Mesendoderm (in vitro differentiated cells): ENCODE data around the gene ERP44.

Experiments used
- DNase-seq: peaks from one replicate; pipeline ENCODE4 v3.0.0; 2013
- H2AK5ac ChIP-seq: 2 replicates; pipeline ENCODE4 v1.6.1; 2013; ENCODE audit warnings: low read length, inconsistent platforms
- H2BK120ac ChIP-seq: 2 replicates; pipeline ENCODE4 v1.6.1; 2013; ENCODE audit warnings: low read depth, mild to moderate bottlenecking, low read length, moderate library complexity, mixed read lengths
- H2BK15ac ChIP-seq: replicated peaks from 2 replicates; pipeline ENCODE4 v1.6.1; 2013; ENCODE audit warnings: low read depth, mild to moderate bottlenecking, moderate library complexity
- H2BK5ac ChIP-seq: 2 replicates; pipeline ENCODE4 v1.6.1; 2013; ENCODE audit warnings: low read length, inconsistent platforms
- H3K18ac ChIP-seq: 2 replicates; pipeline ENCODE4 v1.6.1; 2013; ENCODE audit warnings: mild to moderate bottlenecking, low read length, mixed read lengths
- H3K23ac ChIP-seq: one replicate; pipeline ENCODE4 v1.6.1; 2013; ENCODE audit warnings: low read length
- H3K27ac ChIP-seq: 2 replicates; pipeline ENCODE4 v1.5.1; 2013; ENCODE audit warnings: low read depth, mild to moderate bottlenecking, inconsistent platforms, low read length, moderate library complexity
- H3K27me3 ChIP-seq: 2 replicates; pipeline ENCODE4 v1.6.1; 2013; ENCODE audit warnings: low read length, control low read depth, mild to moderate bottlenecking, inconsistent platforms; ENCODE audit not compliant: insufficient read depth, poor library complexity
- H3K36me3 ChIP-seq: 2 replicates; pipeline ENCODE4 v1.6.1; 2013; ENCODE audit warnings: low read length, inconsistent platforms; ENCODE audit not compliant: control insufficient read depth, insufficient read depth
- H3K4ac ChIP-seq: one replicate; pipeline ENCODE4 v1.6.1; 2013; ENCODE audit warnings: low read depth, mild to moderate bottlenecking, low read length, moderate library complexity
- H3K4me1 ChIP-seq: 2 replicates; pipeline ENCODE4 v1.6.1; 2013; ENCODE audit warnings: low read depth, low read length, inconsistent platforms; ENCODE audit not compliant: control insufficient read depth
- H3K4me2 ChIP-seq: 2 replicates; pipeline ENCODE4 v1.6.1; 2013; ENCODE audit warnings: low read length
- H3K4me3 ChIP-seq: 2 replicates; pipeline ENCODE4 v1.5.1; 2013; ENCODE audit warnings: mild to moderate bottlenecking, low read length
- H3K56ac ChIP-seq: one replicate; pipeline ENCODE4 v1.6.1; 2013; ENCODE audit warnings: low read length
- H3K79me1 ChIP-seq: 2 replicates; pipeline ENCODE4 v1.6.1; 2013; ENCODE audit warnings: low read length, inconsistent platforms
- H3K79me2 ChIP-seq: 2 replicates; pipeline ENCODE4 v1.6.1; 2013; ENCODE audit warnings: mild to moderate bottlenecking, low read length; ENCODE audit not compliant: control insufficient read depth, insufficient read depth
- H3K9ac ChIP-seq: 2 replicates; pipeline ENCODE4 v1.6.1; 2013; ENCODE audit warnings: low read length, inconsistent platforms
- H4K5ac ChIP-seq: one replicate; pipeline ENCODE4 v1.6.1; 2013; ENCODE audit warnings: low read length
- H4K8ac ChIP-seq: one replicate; pipeline ENCODE4 v1.6.1; 2013; ENCODE audit warnings: low read depth, mild to moderate bottlenecking, control low read depth, low read length, moderate library complexity
- WGBS: extraction: QIAGEN DNeasy Blood & Tissue Kit; methylation state at CpG from one replicate; pipeline ENCODE4 v1.1.7; 2013; ENCODE audit warnings: low lambda C conversion rate, missing lambda C conversion rate; ENCODE audit not compliant: insufficient coverage; ENCODE audit errors: extremely low coverage; 5-methylcytosine and 5-hydroxymethylcytosine counted together

Gene ERP44

GRCh38 chr9:100108559-100108958, 9.8 kb upstream of the ERP44 start:
- no peak overlapping the region for H3K4ac ChIP-seq
- H3K4me3 ChIP-seq = no peak overlapping the region
- no peak overlapping the region for H2AK5ac ChIP-seq
- no peak overlapping the region for H2BK120ac ChIP-seq
- WGBS = no CpG with 5 or more reads among the region's 2 CpGs
- H3K79me2 ChIP-seq = no peaks in the 10 kb centered on the region
- H3K4me1 ChIP-seq = no peaks in the 10 kb centered on the region
- no peak overlapping the region for H3K27ac ChIP-seq
- no peaks in the 10 kb centered on the region for H3K36me3 ChIP-seq
- H2BK5ac ChIP-seq = no peak overlapping the region
- H3K56ac ChIP-seq = no peak overlapping the region
- DNase-seq = peak; percentile 44
- no peak overlapping the region for H3K9ac ChIP-seq
- H4K8ac ChIP-seq = no peak overlapping the region
- no peak overlapping the region for H3K4me2 ChIP-seq
- H3K79me1 ChIP-seq = no peaks in the 10 kb centered on the region
- H3K27me3 ChIP-seq = no peaks in the 10 kb centered on the region
- no peak overlapping the region for H3K18ac ChIP-seq
- no peak overlapping the region for H2BK15ac ChIP-seq
- H3K23ac ChIP-seq = no peak overlapping the region
- no peak overlapping the region for H4K5ac ChIP-seq

GRCh38 chr9:100106616-100107015, 7.8 kb upstream of the ERP44 start:
- H3K79me1 ChIP-seq = no peaks in the 10 kb centered on the region
- H3K18ac ChIP-seq = no peak overlapping the region
- H3K79me2 ChIP-seq = no peaks in the 10 kb centered on the region
- H3K4me1 ChIP-seq = no peaks in the 10 kb centered on the region
- no peak overlapping the region for H4K8ac ChIP-seq
- no peaks in the 10 kb centered on the region for H3K27me3 ChIP-seq
- DNase-seq = no peak
- no peaks in the 10 kb centered on the region for H3K36me3 ChIP-seq
- no peak overlapping the region for H4K5ac ChIP-seq
- no CpG with 5 or more reads among the region's 2 CpGs for WGBS
- no peak overlapping the region for H2BK15ac ChIP-seq
- no peak overlapping the region for H3K23ac ChIP-seq
- no peak overlapping the region for H2BK120ac ChIP-seq
- no peak overlapping the region for H3K27ac ChIP-seq
- no peak overlapping the region for H2AK5ac ChIP-seq
- H3K4ac ChIP-seq = no peak overlapping the region
- no peak overlapping the region for H2BK5ac ChIP-seq
- no peak overlapping the region for H3K4me3 ChIP-seq
- no peak overlapping the region for H3K4me2 ChIP-seq
- no peak overlapping the region for H3K9ac ChIP-seq
- no peak overlapping the region for H3K56ac ChIP-seq

GRCh38 chr9:100105861-100106260, 7.1 kb upstream of the ERP44 start:
- Histone ChIP-seq H3K36me3 (no peaks in the 10 kb centered on the region), H2BK5ac (no peak overlapping the region), H3K4me2 (no peak overlapping the region), H3K27me3 (no peaks in the 10 kb centered on the region), H3K79me2 (no peaks in the 10 kb centered on the region), H4K5ac (no peak overlapping the region), H2AK5ac (no peak overlapping the region), H3K18ac (no peak overlapping the region), H3K79me1 (no peaks in the 10 kb centered on the region), H3K9ac (no peak overlapping the region), H2BK120ac (no peak overlapping the region), H3K56ac (no peak overlapping the region), H4K8ac (no peak overlapping the region), H3K27ac (no peak overlapping the region), H3K4me1 (no peaks in the 10 kb centered on the region), H3K4me3 (no peak overlapping the region), H3K4ac (no peak overlapping the region), H2BK15ac (no peak overlapping the region), H3K23ac (no peak overlapping the region)
- no peak for DNase-seq
- no CpG with 5 or more reads among the region's 1 CpG for WGBS

GRCh38 chr9:100104314-100104713, 5.5 kb upstream of the ERP44 start:
- no peak overlapping the region for H3K18ac ChIP-seq
- no peaks in the 10 kb centered on the region for H3K79me2 ChIP-seq
- peaks cover 2% of the 10 kb centered on the region for H3K4me1 ChIP-seq
- no peak overlapping the region for H3K23ac ChIP-seq
- H3K27ac ChIP-seq = no peak overlapping the region
- DNase-seq = peak; percentile 21
- H4K8ac ChIP-seq = no peak overlapping the region
- H3K56ac ChIP-seq = no peak overlapping the region
- H3K36me3 ChIP-seq = no peaks in the 10 kb centered on the region
- WGBS = no CpG with 5 or more reads among the region's 4 CpGs
- H4K5ac ChIP-seq = no peak overlapping the region
- H2BK5ac ChIP-seq = no peak overlapping the region
- no peak overlapping the region for H3K4me3 ChIP-seq
- H3K79me1 ChIP-seq = no peaks in the 10 kb centered on the region
- no peak overlapping the region for H3K4ac ChIP-seq
- H3K4me2 ChIP-seq = no peak overlapping the region
- H3K27me3 ChIP-seq = no peaks in the 10 kb centered on the region
- H2BK15ac ChIP-seq = no peak overlapping the region
- H2AK5ac ChIP-seq = no peak overlapping the region
- H2BK120ac ChIP-seq = no peak overlapping the region
- H3K9ac ChIP-seq = no peak overlapping the region

GRCh38 chr9:100101608-100102007, 2.8 kb upstream of the ERP44 start:
- Histone ChIP-seq H3K4me3 (no peak overlapping the region), H3K4me2 (no peak overlapping the region), H3K4ac (no peak overlapping the region), H2BK15ac (no peak overlapping the region), H4K5ac (no peak overlapping the region), H2BK5ac (no peak overlapping the region), H3K18ac (no peak overlapping the region), H3K23ac (no peak overlapping the region), H3K79me2 (peaks cover 6% of the 10 kb centered on the region), H3K27me3 (no peaks in the 10 kb centered on the region), H3K9ac (no peak overlapping the region), H2BK120ac (no peak overlapping the region), H4K8ac (no peak overlapping the region), H3K79me1 (peaks cover 7% of the 10 kb centered on the region), H2AK5ac (no peak overlapping the region), H3K36me3 (no peaks in the 10 kb centered on the region), H3K27ac (no peak overlapping the region), H3K56ac (no peak overlapping the region), H3K4me1 (peaks cover 4% of the 10 kb centered on the region)
- no CpG with 5 or more reads among the region's 6 CpGs for whole genome bisulfite sequencing
- peak; percentile 55 for DNase-seq

GRCh38 chr9:100100146-100100667, 1.4 kb upstream of the ERP44 start:
- H3K4me1 ChIP-seq = peaks cover 4% of the 10 kb centered on the region
- no peak overlapping the region for H3K4ac ChIP-seq
- no peaks in the 10 kb centered on the region for H3K36me3 ChIP-seq
- no peak overlapping the region for H4K5ac ChIP-seq
- no CpG with 5 or more reads among the region's 2 CpGs for WGBS
- peaks cover 6% of the 10 kb centered on the region for H3K79me2 ChIP-seq
- no peak overlapping the region for H3K4me3 ChIP-seq
- no peak for DNase-seq
- no peak overlapping the region for H2BK15ac ChIP-seq
- peaks cover 7% of the 10 kb centered on the region for H3K79me1 ChIP-seq
- peak overlapping the region; percentile 34 for H3K56ac ChIP-seq
- no peak overlapping the region for H2BK5ac ChIP-seq
- H2BK120ac ChIP-seq = no peak overlapping the region
- no peak overlapping the region for H3K27ac ChIP-seq
- no peak overlapping the region for H3K4me2 ChIP-seq
- no peak overlapping the region for H3K23ac ChIP-seq
- no peaks in the 10 kb centered on the region for H3K27me3 ChIP-seq
- H4K8ac ChIP-seq = no peak overlapping the region
- no peak overlapping the region for H3K18ac ChIP-seq
- no peak overlapping the region for H2AK5ac ChIP-seq
- no peak overlapping the region for H3K9ac ChIP-seq
